Colonic mucosa (tissue), 4 donors: ENCODE measurements around the gene CCDC50. TPM values are rescaled to one million over a fixed set of nuclear protein-coding genes. Genes with fewer than 3 reads are reported as not detected.

Source experiments
- DNase-seq: peaks from one replicate; pipeline ENCODE4 v3.0.0-alpha.2; 2020
- H3K27ac ChIP-seq: fragments of 200-600 bp; one replicate; pipeline ENCODE4 v1.8.0; 2021
- H3K27me3 ChIP-seq: fragments of 200-600 bp; one replicate; pipeline ENCODE4 v1.8.0; 2021
- H3K36me3 ChIP-seq: fragments of 200-600 bp; one replicate; pipeline ENCODE4 v1.8.0; 2021
- H3K4me1 ChIP-seq: fragments of 200-600 bp; one replicate; pipeline ENCODE4 v1.8.0; 2021; ENCODE audit warnings: mild to moderate bottlenecking
- H3K4me3 ChIP-seq: fragments of 200-600 bp; one replicate; pipeline ENCODE4 v1.8.0; 2021
- H3K9ac ChIP-seq, 2 donors: one replicate each; pipeline ENCODE4 v1.7.0; 2013; ENCODE audit warnings: control low read depth in 2 of 2, low read depth in 2 of 2, low read length in 2 of 2
- H3K9me3 ChIP-seq: fragments of 200-600 bp; one replicate; pipeline ENCODE4 v1.8.0; 2021
- intact Hi-C: fragments of 100-400 bp; cut with DNase I; formaldehyde crosslinking; loops from one replicate; pipeline ENCODE4 v1.14.1; 2022
- total RNA-seq, 2 donors: library from RNA; stranded (reverse); fragmentation: NEBNext Ultra II Directional in 1 of 2; extraction: Animal tissue kit (Norgen Biotek cat#: 25700) in 1 of 2; gene quantifications; one replicate each; pipeline ENCODE4 v1.2.1, GENCODE V29; 2021
- TF ChIP-seq, protein P1 (sequence below): fragments of 200-600 bp; IDR thresholded peaks from one replicate; pipeline ENCODE4 v1.8.0; 2022; ENCODE audit warnings: antibody characterized with exemption, mild to moderate bottlenecking
- donor health status: healthy.
- donor health status: DM: no; HTN: no; CAD: no.
- donor health status: DM: no; HTN: no; CAD: no.

CCDC50 gene
- total RNA-seq, 2 donors from 2014 or later: 33.4 to 53.3 TPM

DNA sequence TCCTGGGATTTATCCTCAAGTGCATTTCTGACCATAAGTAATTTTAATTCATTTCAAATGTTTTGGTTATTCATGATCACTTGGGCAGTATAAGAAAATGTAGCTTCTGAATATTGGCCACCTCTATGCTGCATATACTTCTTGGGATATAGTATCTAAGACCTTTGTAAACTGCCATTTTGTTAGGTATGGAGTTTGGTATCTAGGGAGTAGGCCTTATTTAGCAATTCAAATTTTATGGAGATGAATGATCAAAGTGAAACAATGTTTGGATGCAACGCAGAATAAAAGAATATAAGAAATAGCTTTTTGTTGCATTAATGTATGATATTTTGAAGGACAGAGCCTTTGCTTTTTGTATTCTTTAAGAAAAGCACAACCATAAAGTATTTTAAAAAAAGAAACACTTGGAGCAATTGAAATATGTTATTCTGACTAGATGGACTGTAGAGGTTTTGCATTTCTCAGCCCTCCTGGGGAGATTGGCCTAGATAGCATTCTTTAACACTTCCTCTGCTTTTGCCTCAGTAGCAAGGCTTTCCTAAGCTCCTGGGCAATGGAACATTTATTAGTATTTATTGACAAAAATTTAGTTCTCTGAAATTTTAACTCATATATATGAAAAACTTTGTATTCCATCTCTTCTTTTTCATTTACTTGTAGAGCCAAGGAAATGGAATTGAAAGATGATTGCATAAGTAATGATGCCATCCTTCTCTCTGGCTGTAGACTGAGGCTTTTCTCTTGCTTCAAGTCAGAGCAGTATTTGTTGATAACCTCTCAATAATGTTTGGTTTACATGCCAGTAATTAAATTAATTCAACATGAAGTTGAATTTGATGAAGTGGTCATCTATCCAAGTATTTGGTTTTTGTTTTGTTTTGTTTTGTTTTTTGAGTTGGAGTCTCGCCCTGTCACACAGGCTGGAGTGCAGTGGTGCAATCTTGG, 62.9 kb downstream of the CCDC50 start:
- Histone ChIP-seq H3K4me1 (no peaks in the 10 kb centered on the region), H3K27me3 (no peaks in the 10 kb centered on the region), H3K36me3 (no peaks in the 10 kb centered on the region), H3K4me3 (no peak overlapping the region), H3K9me3 (no peaks in the 10 kb centered on the region), H3K27ac (no peak overlapping the region), H3K9ac (no peak overlapping the region)
- intact Hi-C loops: no loop called here
- DNase-seq: no peak
- TF ChIP-seq, protein P1, sequence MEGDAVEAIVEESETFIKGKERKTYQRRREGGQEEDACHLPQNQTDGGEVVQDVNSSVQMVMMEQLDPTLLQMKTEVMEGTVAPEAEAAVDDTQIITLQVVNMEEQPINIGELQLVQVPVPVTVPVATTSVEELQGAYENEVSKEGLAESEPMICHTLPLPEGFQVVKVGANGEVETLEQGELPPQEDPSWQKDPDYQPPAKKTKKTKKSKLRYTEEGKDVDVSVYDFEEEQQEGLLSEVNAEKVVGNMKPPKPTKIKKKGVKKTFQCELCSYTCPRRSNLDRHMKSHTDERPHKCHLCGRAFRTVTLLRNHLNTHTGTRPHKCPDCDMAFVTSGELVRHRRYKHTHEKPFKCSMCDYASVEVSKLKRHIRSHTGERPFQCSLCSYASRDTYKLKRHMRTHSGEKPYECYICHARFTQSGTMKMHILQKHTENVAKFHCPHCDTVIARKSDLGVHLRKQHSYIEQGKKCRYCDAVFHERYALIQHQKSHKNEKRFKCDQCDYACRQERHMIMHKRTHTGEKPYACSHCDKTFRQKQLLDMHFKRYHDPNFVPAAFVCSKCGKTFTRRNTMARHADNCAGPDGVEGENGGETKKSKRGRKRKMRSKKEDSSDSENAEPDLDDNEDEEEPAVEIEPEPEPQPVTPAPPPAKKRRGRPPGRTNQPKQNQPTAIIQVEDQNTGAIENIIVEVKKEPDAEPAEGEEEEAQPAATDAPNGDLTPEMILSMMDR: no peak

DNA sequence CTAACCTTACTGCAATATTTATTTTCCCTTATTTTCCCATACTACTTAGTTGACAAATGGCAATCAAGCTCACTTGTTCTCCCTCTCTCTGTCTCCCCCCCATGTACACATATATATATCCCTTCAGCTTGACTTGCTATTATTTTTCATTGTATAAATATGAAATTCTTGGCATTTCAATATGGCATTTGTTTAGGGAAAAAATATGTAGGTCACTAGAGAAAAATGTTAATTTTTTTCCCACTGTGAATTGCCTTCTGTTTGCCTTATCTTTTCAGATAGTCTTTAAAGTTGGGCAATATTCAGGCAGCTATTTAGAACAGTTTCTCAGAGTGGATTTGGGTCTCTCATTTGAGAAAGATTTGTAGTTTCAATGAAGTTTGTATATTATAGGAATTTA, 64.0 kb downstream of the CCDC50 start:
- Histone ChIP-seq H3K4me1 (no peaks in the 10 kb centered on the region), H3K27ac (no peak overlapping the region), H3K4me3 (no peak overlapping the region), H3K36me3 (no peaks in the 10 kb centered on the region), H3K27me3 (no peaks in the 10 kb centered on the region), H3K9ac (no peak overlapping the region), H3K9me3 (no peaks in the 10 kb centered on the region)
- intact Hi-C loops: no loop called here
- no peak for DNase-seq
- TF ChIP-seq, protein P1: no peak

DNA sequence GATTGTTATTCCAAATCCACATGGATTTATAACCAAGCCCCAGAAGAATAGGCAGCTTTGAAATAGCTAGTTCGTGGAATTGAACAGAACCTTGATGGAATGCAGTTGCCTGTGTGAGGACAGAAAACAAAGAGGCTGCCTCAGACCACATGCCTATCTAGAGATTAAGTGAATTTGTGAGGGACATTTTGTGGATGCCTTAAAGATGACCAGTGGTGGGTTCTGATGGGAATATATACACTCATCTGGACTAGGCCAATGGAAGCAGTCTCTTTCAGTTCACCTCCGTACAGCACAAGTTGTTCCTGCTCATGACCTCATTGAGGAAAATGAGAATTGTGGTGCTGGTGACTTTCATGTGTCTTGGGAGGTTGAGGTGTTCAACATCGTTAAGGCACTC, 68.6 kb downstream of the CCDC50 start:
- no peaks in the 10 kb centered on the region for H3K4me1 ChIP-seq
- TF ChIP-seq, protein P1: no peak
- no peak overlapping the region for H3K4me3 ChIP-seq
- intact Hi-C loops: no loop called here
- H3K27ac ChIP-seq: no peak overlapping the region
- H3K9me3 ChIP-seq: no peaks in the 10 kb centered on the region
- no peak for DNase-seq
- no peaks in the 10 kb centered on the region for H3K27me3 ChIP-seq
- no peaks in the 10 kb centered on the region for H3K36me3 ChIP-seq
- H3K9ac ChIP-seq: no peak overlapping the region

DNA sequence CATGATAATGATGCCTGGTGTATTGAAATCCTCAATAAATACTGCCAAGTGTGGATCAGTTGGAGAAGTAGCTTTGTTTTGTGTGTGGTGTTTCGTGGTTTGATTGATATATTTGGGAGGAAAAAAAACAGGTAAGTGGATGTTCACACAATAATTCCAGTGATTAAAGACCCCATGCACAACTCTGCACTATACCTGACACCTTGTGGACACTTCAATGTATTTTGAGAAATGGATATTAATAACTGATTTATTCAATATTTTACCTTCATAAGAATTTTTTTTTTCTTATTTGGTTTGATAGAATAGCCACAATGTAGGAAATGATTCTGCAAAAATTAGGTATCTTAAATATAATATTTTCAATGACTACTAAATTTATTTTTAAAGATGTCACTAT, 69.4 kb downstream of the CCDC50 start:
- TF ChIP-seq, protein P1: no peak
- Histone ChIP-seq H3K36me3 (no peaks in the 10 kb centered on the region), H3K4me3 (no peak overlapping the region), H3K9me3 (no peaks in the 10 kb centered on the region), H3K27ac (no peak overlapping the region), H3K9ac (no peak overlapping the region), H3K4me1 (no peaks in the 10 kb centered on the region), H3K27me3 (no peaks in the 10 kb centered on the region)
- DNase-seq: no peak
- intact Hi-C loops: no loop called here

DNA sequence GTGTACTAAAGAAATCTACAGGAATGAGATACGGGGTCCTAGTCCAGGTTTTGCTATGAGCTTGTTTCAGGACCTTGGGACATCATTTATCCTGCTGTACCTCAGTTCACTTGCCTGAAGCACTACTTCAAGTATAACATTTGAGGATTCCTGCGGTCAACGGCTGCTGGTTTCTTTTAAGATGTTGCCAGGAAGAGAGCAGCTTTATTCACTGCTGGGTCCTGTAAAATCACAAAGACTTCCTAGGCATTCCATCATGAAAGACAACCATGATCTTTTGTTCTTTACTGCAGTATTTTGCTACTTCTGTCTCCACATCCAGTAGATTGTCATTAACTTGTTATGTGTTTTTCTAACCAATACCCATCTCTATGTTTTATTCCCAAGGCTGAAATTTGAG, 70.7 kb downstream of the CCDC50 start:
- Histone ChIP-seq H3K27me3 (no peaks in the 10 kb centered on the region), H3K9me3 (no peaks in the 10 kb centered on the region), H3K4me1 (no peaks in the 10 kb centered on the region), H3K27ac (no peak overlapping the region), H3K9ac (no peak overlapping the region), H3K4me3 (no peak overlapping the region), H3K36me3 (no peaks in the 10 kb centered on the region)
- TF ChIP-seq, protein P1: no peak
- DNase-seq: no peak
- intact Hi-C loops: no loop called here
